Measurements from ENCODE around the gene PTCD2. TPM values are rescaled to one million over a fixed set of nuclear protein-coding genes. Genes with fewer than 3 reads are reported as not detected.

PTCD2 gene
- total and polyA plus RNA-seq, 9 donors, result 3.3 to 12.9 (median 7.7) TPM

DNA sequence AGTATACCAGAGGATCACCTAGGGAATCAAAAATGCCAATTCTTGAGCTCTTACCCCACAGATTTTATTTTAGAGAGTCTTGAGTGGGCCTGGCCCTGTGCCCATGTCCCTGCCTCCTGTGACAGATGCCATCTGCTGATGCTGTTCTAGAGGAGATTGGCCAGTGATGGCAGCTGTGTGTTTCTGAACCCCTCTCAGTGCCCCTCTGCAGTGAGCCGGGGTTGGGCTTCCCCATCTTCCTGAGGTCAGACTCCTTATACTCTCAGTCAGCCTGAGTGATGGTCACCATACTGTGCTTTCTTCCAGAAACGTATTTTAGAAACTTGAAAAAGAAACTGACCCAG is 6.1 kb downstream of the PTCD2 start:
- Histone ChIP-seq H3K27ac (no peak overlapping the region), H3K9me3 (no peaks in the 10 kb centered on the region), H3K4me3 (no peak overlapping the region), H3K27me3 (no peaks in the 10 kb centered on the region), H3K36me3 (no peaks in the 10 kb centered on the region), H3K4me1 (ENCODE audit: insufficient read depth) (no peaks in the 10 kb centered on the region)
- DNase-seq, result no peak
- TF ChIP-seq POLR2A (IDR thresholded peaks at IDR 0.05) (no peak), EP300 (IDR thresholded peaks at IDR 0.05) (no peak)
- TF ChIP-seq, protein P1, sequence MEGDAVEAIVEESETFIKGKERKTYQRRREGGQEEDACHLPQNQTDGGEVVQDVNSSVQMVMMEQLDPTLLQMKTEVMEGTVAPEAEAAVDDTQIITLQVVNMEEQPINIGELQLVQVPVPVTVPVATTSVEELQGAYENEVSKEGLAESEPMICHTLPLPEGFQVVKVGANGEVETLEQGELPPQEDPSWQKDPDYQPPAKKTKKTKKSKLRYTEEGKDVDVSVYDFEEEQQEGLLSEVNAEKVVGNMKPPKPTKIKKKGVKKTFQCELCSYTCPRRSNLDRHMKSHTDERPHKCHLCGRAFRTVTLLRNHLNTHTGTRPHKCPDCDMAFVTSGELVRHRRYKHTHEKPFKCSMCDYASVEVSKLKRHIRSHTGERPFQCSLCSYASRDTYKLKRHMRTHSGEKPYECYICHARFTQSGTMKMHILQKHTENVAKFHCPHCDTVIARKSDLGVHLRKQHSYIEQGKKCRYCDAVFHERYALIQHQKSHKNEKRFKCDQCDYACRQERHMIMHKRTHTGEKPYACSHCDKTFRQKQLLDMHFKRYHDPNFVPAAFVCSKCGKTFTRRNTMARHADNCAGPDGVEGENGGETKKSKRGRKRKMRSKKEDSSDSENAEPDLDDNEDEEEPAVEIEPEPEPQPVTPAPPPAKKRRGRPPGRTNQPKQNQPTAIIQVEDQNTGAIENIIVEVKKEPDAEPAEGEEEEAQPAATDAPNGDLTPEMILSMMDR (IDR thresholded peaks at IDR 0.05), result no peak
- WGBS, 3 donors, result 80 to 91% (median 84%) methylated on average over 2 of the region's 2 CpGs
- intact Hi-C loops (cut with DNase I), result no loop called here

DNA sequence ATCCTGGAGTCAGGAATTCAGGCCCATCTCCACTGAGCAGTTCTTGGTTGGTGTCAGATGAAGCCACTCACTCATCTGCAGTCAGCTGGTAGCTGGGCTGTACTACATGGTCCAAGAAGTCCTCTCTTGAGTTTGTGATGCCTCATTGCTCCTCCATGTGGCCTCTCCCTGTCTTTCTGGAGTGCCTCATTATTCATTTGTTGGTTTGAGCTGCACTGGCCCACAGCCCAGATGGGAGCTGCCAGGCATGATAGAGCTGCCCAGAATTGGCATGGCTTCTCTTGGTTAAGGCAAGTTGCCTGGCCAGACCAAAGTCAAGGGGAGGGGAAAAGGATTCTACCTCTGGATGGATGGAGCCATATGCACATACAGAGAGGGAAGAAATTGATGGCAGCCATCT is 8.0 kb downstream of the PTCD2 start:
- no peak for DNase-seq
- no peaks in the 10 kb centered on the region for H3K36me3 ChIP-seq
- H3K27me3 ChIP-seq, result no peaks in the 10 kb centered on the region
- intact Hi-C loops (cut with DNase I), result no loop called here
- TF ChIP-seq EP300 (IDR thresholded peaks at IDR 0.05), result no peak
- TF ChIP-seq, protein P1 (IDR thresholded peaks at IDR 0.05), result no peak
- no peak for TF ChIP-seq POLR2A (IDR thresholded peaks at IDR 0.05)
- H3K9me3 ChIP-seq, result no peaks in the 10 kb centered on the region
- no peak overlapping the region for H3K27ac ChIP-seq
- no peaks in the 10 kb centered on the region for H3K4me1 ChIP-seq (ENCODE audit: insufficient read depth)
- H3K4me3 ChIP-seq, result no peak overlapping the region

DNA sequence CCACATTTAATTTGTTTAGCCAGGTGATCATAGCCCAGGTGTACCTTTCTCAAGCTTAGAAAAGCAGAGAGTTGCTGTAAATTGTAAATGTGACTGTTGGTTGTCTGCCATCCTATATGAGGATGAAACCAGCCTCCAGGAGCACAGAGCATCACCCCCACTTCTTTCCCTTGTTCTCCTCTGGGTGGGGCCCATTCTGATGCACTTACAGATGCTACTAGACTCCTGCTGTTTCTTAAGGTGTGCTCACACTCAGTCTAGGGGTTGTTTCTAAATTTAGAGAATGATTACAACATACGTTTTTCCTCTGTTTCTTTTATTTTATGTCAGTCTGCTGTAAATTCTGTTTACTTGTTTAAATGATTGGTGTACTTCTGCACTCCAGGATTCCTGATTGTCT is 10.5 kb downstream of the PTCD2 start:
- TF ChIP-seq, protein P1 (IDR thresholded peaks at IDR 0.05), result no peak
- no peak for TF ChIP-seq POLR2A (IDR thresholded peaks at IDR 0.05)
- TF ChIP-seq EP300 (IDR thresholded peaks at IDR 0.05), result no peak
- H3K9me3 ChIP-seq, result no peaks in the 10 kb centered on the region
- H3K27ac ChIP-seq, result no peak overlapping the region
- intact Hi-C loops (cut with DNase I), result no loop called here
- no peaks in the 10 kb centered on the region for H3K4me1 ChIP-seq (ENCODE audit: insufficient read depth)
- no peak overlapping the region for H3K4me3 ChIP-seq
- WGBS, 3 donors, result 83 to 87% (median 87%) methylated on average over 1 of the region's 1 CpG
- DNase-seq, result no peak
- H3K36me3 ChIP-seq, result no peaks in the 10 kb centered on the region
- no peaks in the 10 kb centered on the region for H3K27me3 ChIP-seq

DNA sequence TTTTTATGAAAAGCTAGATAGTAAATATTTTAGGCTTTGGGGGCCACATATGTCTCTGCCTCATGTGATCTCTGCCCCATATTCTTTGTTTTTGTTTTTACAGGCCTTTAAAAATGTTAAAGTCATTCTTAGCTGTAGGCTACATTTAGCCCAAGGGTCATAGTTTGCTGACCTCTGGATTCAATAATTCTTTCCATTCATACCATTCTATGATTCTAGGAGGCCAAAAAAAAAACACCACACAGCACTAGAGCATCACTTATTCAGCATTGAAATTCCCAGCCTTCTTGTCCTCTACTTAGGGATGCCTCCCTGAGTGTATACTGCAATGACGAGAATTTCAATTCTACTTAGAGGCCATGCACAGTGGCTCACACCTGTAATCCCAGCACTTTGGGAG is 17.0 kb downstream of the PTCD2 start:
- TF ChIP-seq POLR2A (IDR thresholded peaks at IDR 0.05), result no peak
- TF ChIP-seq, protein P1 (IDR thresholded peaks at IDR 0.05), result no peak
- no peak for TF ChIP-seq EP300 (IDR thresholded peaks at IDR 0.05)
- no peaks in the 10 kb centered on the region for H3K27me3 ChIP-seq
- DNase-seq, result no peak
- intact Hi-C loops (cut with DNase I), result no loop called here
- no peaks in the 10 kb centered on the region for H3K4me1 ChIP-seq (ENCODE audit: insufficient read depth)
- H3K36me3 ChIP-seq, result no peaks in the 10 kb centered on the region
- no peak overlapping the region for H3K4me3 ChIP-seq
- H3K27ac ChIP-seq, result no peak overlapping the region
- no peaks in the 10 kb centered on the region for H3K9me3 ChIP-seq
- WGBS, 3 donors, result 86 to 97% (median 90%) methylated on average over 1 of the region's 1 CpG
